Gastrocnemius medialis (tissue), 4 donors: ENCODE results near the gene KCNJ4. TPM values are rescaled to one million over a fixed set of nuclear protein-coding genes. Genes with fewer than 3 reads are reported as not detected.
A peak's percentile ranks its signal among the peaks of the same experiment; 100 is the strongest.

ENCODE experiments used
- ATAC-seq, 2 donors: fragments of 150-250 bp; one replicate each; pipeline ENCODE4 v1.9.1; 2016
- DNase-seq, 2 donors: peaks; one replicate each; pipeline ENCODE4 v3.0.0-alpha.2; 2019
- H3K27ac ChIP-seq, 4 donors: fragments of 200-600 bp; sonication (generic); 1 replicate in 1 of 4; 2 replicates in 3 of 4; pipeline ENCODE4 v1.5.1; 2016 to 2018; ENCODE audit warnings: mild to moderate bottlenecking in 2 of 4, moderate library complexity in 1 of 4
- H3K27me3 ChIP-seq, 3 donors: fragments of 200-600 bp; sonication (generic) in 2 of 3; 1 replicate in 1 of 3; 2 replicates in 2 of 3; pipeline versions ENCODE4 v1.5.1 to v1.6.0; 2016 to 2019; ENCODE audit warnings: mild to moderate bottlenecking in 1 of 3, moderate library complexity in 1 of 3
- H3K36me3 ChIP-seq, 2 donors: fragments of 200-600 bp; sonication (generic) in 1 of 2; one replicate each; pipeline ENCODE4 v1.5.1; 2017 to 2018
- H3K4me1 ChIP-seq, 2 donors: fragments of 200-600 bp; sonication (generic) in 1 of 2; one replicate each; pipeline ENCODE4 v1.5.1; 2016 to 2017; ENCODE audit warnings: mild to moderate bottlenecking in 2 of 2
- H3K4me3 ChIP-seq, 4 donors: fragments of 200-600 bp; sonication (generic) in 3 of 4; 1 replicate in 1 of 4; 2 replicates in 3 of 4; pipeline ENCODE4 v1.5.1; 2016 to 2019; ENCODE audit warnings: mild to moderate bottlenecking in 2 of 4
- H3K9me3 ChIP-seq, 3 donors: fragments of 200-600 bp; sonication (generic) in 2 of 3; 1 replicate in 1 of 3; 2 replicates in 2 of 3; pipeline ENCODE4 v1.5.1; 2016 to 2019
- CTCF ChIP-seq, 5 experiments: fragments of 450-650 bp in 3 of 5; fragments of 200-600 bp in 2 of 5; sonication (generic) in 2 of 5; IDR thresholded peaks in 4 of 5; conservative IDR thresholded peaks in 1 of 5; 1 replicate in 4 of 5; 2 replicates in 1 of 5; pipeline ENCODE4 v1.5.1; 2016 to 2019; ENCODE audit warnings: antibody characterized with exemption in 5 of 5, mild to moderate bottlenecking in 3 of 5, moderate library complexity in 3 of 5
- POLR2A ChIP-seq, 2 donors: fragments of 450-650 bp; IDR thresholded peaks; one replicate each; pipeline ENCODE4 v1.6.1; 2017; ENCODE audit warnings: antibody characterized with exemption in 2 of 2, mild to moderate bottlenecking in 2 of 2, moderate library complexity in 2 of 2
- in situ Hi-C, 4 donors: fragments of 200-750 bp; cut with MboI; loops; one replicate each; pipeline versions ENCODE4 v1.15.0 to v1.8.0; 2017; ENCODE audit warnings: low sequenced_read_pairs in 4 of 4
- intact Hi-C: fragments of 100-400 bp; cut with DNase I; formaldehyde crosslinking; loops from one replicate; pipeline ENCODE4 v1.15.1; 2023; ENCODE audit warnings: low total_unique reads
- total RNA-seq, 4 donors: library from RNA; depleted of rRNA; stranded (reverse); fragments of >200 nt; gene quantifications; one replicate each; pipeline versions ENCODE4 v1.1.0 to v1.2.3, GENCODE V29; 2016

Gene KCNJ4
- total RNA-seq, 4 donors from 2014 or later, result not detected

- peaks cover 9 to 11% of the 10 kb centered on the region in 2 donors for H3K4me1 ChIP-seq
- no peak for ATAC-seq
These were observed 35.5 kb upstream of the KCNJ4 start for GRCh38 chr22:38490475-38490874.

GRCh38 chr22:38489561-38490145, 34.7 kb upstream of the KCNJ4 start:
- intact Hi-C loops, result loop anchor here (10.0 kb wide), 1 partner anchor 195 kb away; the partner anchor contains the start of gene TOMM22

More at GRCh38 chr22:38490475-38490874, 35.5 kb upstream of the KCNJ4 start:
- in situ Hi-C loops (no loop called here), intact Hi-C loops (loop anchor here (10.0 kb wide), 1 partner anchor 194 kb away; the partner anchor contains the start of gene TOMM22)
- no peak for DNase-seq
- Histone ChIP-seq H3K27me3 (no peaks in the 10 kb centered on the region), H3K4me3 (no peak overlapping the region), H3K36me3 (peaks cover 18 to 100% of the 10 kb centered on the region in 2 donors), H3K27ac (peak overlapping the region; percentile 52 to 73 (median 58)), H3K9me3 (no peaks in the 10 kb centered on the region)
- no peak for TF ChIP-seq CTCF (IDR thresholded peaks at IDR 0.05 in 4 of 5, conservative IDR thresholded peaks at IDR 0.05 in 1 of 5)
- no peak for TF ChIP-seq POLR2A (IDR thresholded peaks at IDR 0.05)

GRCh38 chr22:38489142-38489541, 34.1 kb upstream of the KCNJ4 start:
- Histone ChIP-seq H3K27ac (peak overlapping the region in 2 of 4 donors; percentile 60 to 73), H3K27me3 (no peaks in the 10 kb centered on the region), H3K4me3 (no peak overlapping the region), H3K4me1 (peaks cover 9 to 11% of the 10 kb centered on the region in 2 donors), H3K36me3 (peaks cover 29 to 100% of the 10 kb centered on the region in 2 donors), H3K9me3 (no peaks in the 10 kb centered on the region)
- TF ChIP-seq CTCF (IDR thresholded peaks at IDR 0.05 in 4 of 5, conservative IDR thresholded peaks at IDR 0.05 in 1 of 5) (no peak), POLR2A (IDR thresholded peaks at IDR 0.05) (no peak)
- intact Hi-C loops, result no loop called here
- DNase-seq (no peak), ATAC-seq (no peak)
- in situ Hi-C loops, result no loop called here

More at GRCh38 chr22:38489561-38490145, 34.7 kb upstream of the KCNJ4 start:
- peaks cover 9 to 11% of the 10 kb centered on the region in 2 donors for H3K4me1 ChIP-seq
- DNase-seq (no peak), ATAC-seq (no peak)
- no peak overlapping the region for H3K4me3 ChIP-seq
- H3K9me3 ChIP-seq, result no peaks in the 10 kb centered on the region
- peaks cover 24 to 100% of the 10 kb centered on the region in 2 donors for H3K36me3 ChIP-seq
- no peak for TF ChIP-seq POLR2A (IDR thresholded peaks at IDR 0.05)
- no peak for TF ChIP-seq CTCF (IDR thresholded peaks at IDR 0.05 in 4 of 5, conservative IDR thresholded peaks at IDR 0.05 in 1 of 5)
- H3K27me3 ChIP-seq, result no peaks in the 10 kb centered on the region
- in situ Hi-C loops, result no loop called here
- peak overlapping the region in 3 of 4 donors; percentile 55 to 73 (median 60) for H3K27ac ChIP-seq

- TF ChIP-seq CTCF (IDR thresholded peaks at IDR 0.05 in 4 of 5, conservative IDR thresholded peaks at IDR 0.05 in 1 of 5), result no peak
- TF ChIP-seq POLR2A (IDR thresholded peaks at IDR 0.05), result no peak
- Histone ChIP-seq H3K4me3 (no peak overlapping the region), H3K4me1 (peaks cover 9 to 11% of the 10 kb centered on the region in 2 donors), H3K36me3 (peaks cover 24 to 100% of the 10 kb centered on the region in 2 donors), H3K27ac (peak overlapping the region in 1 of 4 donors; percentile 11), H3K9me3 (no peaks in the 10 kb centered on the region), H3K27me3 (no peaks in the 10 kb centered on the region)
- in situ Hi-C loops, result no loop called here
- no peak for ATAC-seq
- no peak for DNase-seq
- intact Hi-C loops, result no loop called here
These were observed 32.9 kb upstream of the KCNJ4 start for GRCh38 chr22:38487946-38488345.
